Cerebellar nuclear complex (tissue), 1 donor: ENCODE measurements around the gene STC2.
"Not testable (repeated sequence)": the region's sequence is repeated elsewhere in the genome, so short reads cannot be mapped to it uniquely, and the experiment has no call there.

Source experiments
- DNase-seq, 2 experiments: peaks; one replicate each; lab custom pipeline; 2025; lab: John Stamatoyannopoulos, UW

Gene STC2

GRCh38 chr5:173327948-173328843 lies at the start of gene STC2:
TSS of gene STC2 (minus strand) at chr5:173328414. CDS start at chr5:173328193, 221 bp downstream.
- no peak for DNase-seq

DNA sequence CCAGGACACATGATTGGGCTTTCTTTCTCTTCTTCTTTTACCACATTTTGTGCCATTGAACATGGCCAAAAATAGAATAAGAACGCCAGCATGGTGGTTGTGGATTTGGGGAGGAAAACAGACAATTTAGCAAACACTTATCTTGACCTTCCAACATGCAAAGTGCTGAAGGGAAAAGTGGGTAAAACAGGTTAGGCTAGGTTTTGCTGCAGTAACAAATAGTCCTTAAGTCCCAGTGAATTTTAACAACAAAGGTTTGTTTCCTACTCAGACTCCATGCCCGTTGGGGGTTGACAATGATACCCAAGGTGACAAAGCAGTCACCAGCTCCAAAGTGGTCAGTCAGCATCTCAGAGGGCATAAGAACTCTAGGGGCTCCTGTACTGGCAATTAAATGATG lies 43.2 kb upstream of the STC2 start:
- DNase-seq: no peak

- DNase-seq: not testable (repeated sequence)
Measured at GRCh38 chr5:173363406-173363805, 35.2 kb upstream of the STC2 start.

DNA sequence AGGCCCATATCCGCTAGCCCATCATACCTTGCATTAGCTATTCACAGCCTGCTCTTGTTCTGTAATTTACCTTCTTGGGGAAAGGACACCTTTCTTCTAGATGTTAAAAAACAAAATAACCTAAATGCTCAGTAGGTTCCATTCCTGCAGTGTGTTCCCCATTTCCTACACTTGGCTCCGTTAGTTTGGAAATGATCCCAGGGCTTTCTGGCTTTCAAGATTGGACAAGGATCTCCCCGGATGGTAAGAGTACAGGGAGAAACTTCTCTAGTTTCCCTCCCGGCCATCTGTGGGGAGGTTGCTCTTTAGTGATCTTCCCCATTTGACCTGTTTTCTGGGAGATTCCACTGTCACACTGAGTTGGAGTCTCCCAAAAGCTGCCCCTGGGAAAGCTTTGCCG lies 27.3 kb upstream of the STC2 start:
- no peak for DNase-seq

- DNase-seq: no peak
Measured at GRCh38 chr5:173354645-173355044, 26.4 kb upstream of the STC2 start.

DNA sequence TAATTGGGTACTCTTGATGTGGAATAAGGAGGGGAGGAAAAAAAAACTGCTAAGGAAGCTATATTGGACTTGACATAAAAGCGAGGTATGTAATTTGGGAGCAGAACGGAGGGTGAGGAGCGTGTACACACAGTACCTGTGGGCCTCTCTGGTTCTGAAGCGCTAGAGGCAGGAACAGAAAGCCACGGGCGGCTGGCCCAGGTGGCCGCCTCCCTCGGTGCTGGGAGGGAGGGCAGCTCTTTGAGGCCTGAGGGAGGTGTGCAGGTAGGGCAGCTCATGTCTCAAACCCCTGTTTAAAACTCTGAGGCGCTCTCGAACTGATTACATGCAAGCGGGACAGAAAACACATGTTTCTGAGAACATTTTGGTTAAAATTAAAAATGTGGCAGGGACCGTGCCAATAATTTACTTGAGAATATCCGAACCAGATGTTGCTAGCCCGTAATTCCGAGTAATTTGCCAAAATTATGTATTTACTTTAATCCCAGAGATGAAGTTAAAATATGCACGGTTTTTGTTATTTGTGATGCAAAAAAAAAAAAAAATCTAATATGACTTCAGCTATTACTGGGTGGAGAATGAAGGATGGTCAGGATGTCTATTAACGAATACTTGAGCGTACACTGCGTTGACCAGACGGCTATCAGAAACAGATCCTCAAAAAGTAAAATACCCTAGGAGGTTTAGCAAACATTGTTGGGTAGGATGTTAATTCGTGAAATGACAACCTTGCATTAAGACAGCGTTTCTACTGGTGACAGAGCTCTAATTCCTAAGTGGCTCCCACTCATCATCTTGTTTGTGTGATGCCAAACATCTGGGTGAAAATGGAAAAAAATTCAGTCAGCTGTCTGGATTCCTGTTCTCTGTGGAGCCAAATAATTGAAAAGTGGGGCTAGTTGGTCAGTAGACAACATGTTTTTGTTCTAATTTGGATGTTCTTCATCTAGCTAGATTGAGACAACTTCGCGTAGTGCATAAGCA lies 24.4 kb upstream of the STC2 start:
- DNase-seq: no peak

DNA sequence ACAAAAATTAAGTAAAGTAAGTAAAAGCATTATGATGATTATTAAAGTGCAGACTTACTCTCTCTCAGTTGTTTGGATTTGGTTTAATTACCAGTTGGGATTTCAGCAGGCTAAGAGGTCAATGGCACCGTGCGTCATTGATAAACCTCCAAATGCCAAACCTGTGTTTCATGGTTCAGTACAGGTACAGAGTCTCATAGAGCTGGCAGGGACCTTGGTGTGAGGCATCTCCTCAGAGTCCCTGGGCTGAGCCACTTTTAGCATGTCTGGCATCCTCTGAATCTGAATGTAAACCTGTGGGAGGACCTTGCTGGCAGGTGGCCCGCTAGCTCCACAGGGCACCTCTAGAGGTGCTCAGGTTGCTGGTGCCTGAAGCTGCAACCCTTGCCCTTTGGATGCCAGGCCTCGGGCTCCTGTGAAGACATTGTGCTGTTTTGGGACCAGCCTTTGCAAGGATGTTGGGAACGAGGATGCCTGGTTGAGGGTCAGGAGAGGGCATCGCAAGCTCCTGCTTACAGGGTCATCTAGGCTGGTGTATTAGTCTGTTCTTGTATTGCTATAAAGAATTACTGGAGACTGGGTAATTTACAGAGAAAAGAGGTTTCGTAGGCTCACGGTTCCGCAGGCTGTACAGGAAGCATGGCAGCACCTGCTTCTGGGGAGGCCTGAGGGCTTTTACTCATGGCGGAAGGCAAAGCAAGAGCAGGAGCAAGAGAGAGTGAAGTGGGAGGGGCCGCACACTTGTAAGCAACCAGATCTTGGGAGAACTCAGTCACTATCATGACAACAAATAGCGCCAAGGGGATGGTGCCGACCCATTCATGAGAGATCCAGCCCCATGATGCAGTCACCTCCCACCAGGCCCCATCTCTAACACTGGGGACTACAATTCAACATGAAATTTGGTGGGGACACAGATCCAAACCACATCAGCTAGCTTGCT lies 14.9 kb upstream of the STC2 start:
- DNase-seq: no peak

GRCh38 chr5:173341961-173342430 lies 13.8 kb upstream of the STC2 start:
- DNase-seq: no peak

DNA sequence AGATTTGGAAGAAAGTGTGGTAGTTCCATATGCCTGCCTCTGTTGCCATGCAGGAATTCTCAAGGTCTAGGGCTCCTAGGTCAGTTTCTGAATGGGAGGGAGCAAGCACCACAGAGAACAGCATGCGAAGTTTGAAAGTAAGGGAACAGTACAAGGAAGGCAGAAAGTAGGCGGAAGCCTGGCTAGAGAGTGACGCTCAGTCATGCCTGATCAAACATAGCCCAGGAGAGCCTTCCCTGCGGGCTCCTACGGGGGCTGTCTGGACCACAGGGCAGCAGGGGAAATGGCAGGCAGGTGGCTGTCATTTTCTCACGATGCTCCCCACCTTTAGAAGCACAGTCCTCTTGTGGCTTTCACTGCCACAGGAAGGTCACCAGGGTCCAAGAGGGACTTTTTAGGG lies 12.8 kb upstream of the STC2 start:
- no peak for DNase-seq

- no peak for DNase-seq
Measured at GRCh38 chr5:173340451-173340850, 12.2 kb upstream of the STC2 start.

DNA sequence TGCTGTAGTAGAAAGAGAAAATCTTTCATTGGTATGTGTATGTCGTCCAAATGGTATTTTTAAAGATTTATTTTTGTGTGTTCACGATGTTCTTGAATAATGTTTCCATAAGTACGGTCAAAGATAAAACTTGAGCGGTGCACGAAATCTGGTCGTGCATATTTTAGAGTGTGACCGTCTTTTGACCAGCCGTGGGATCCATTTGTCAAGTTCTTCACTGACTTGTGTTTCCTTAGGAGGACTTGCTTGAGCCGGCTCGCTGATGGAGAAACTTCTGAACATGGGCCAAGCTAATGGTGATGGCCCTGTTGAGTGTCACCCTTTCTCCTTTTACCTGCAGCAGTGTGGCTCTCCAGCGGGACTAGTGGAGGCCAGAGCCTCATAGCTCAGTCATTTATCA lies 11.1 kb upstream of the STC2 start:
- no peak for DNase-seq

DNA sequence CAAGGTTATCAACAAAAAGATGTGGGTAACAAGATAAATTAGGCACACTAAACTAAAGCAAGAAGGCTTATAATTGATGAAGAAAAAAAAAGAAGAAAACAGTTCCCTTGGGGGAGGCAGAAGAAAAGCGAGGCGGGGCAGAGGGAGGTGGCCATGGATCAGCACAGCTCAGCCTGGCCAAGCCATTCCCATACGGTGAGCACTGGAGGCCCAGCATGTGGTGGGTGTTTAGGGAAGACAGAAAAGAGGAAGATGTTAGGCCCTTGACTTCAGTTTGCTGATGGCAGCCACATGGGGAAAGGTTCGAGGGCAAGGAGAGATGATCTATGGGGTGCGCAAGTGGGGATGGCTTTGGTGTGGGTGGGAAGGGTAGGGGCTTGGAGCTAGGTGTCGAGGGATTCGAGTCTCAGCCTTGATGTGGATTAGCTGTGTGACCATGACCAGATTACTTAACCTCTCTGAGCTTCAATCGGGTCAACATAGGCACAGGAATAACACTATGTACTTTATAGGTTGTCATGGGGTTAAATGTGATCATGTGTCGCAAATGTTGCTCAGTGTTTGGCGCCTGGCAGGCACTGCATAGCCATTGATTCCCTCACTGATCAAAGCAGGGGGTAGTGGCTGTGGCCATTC lies 10.3 kb upstream of the STC2 start:
- no peak for DNase-seq

DNA sequence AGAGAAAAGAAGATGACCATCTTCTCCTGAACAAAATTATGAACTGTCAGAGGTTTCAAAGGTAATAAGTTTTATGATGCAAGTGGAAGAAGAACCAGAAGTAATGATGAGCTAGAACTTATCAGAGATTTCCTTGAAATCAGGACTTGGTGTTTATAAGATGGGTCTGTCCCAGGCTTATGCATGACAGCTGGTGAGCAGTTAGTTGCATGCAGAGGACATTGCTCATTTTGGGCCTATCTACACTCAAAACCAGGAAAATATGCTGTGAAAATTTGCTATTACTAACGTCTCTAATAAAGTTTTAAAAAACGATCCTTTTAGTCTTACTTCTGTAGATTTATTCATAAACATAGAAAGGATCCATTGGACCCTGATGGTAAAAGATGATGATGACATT lies 6.6 kb upstream of the STC2 start:
- no peak for DNase-seq

GRCh38 chr5:173333925-173334661 lies 5.9 kb upstream of the STC2 start:
- no peak for DNase-seq

- no peak for DNase-seq
Measured at GRCh38 chr5:173331956-173332479, 3.8 kb upstream of the STC2 start.

DNA sequence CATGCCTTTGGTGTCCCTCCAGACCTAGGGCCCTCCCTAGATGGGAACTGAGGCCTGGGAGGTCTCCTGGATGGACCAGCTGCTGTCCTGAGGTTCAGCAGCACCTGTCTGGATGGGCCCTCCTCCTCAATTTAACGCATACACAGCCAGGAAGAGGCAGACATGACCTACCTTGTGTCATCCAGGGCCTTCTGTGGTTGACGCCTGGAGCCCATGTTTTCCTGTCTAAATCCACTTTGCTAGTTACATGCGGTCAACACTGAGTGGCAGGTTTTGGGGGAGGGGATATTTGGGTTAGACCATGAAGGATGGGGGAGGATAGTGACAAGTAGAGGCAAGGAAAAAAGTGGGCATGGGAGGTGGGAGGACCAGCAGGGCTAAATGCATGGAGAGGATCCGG lies 3.1 kb upstream of the STC2 start:
- DNase-seq: no peak

- no peak for DNase-seq
Measured at GRCh38 chr5:173330338-173331206, 2.4 kb upstream of the STC2 start.

GRCh38 chr5:173329491-173330337 lies 1.5 kb upstream of the STC2 start:
- DNase-seq: no peak
